Panc1 (cell line): ENCODE measurements around the gene D2HGDH.

Experiments used
- CTCF ChIP-seq: fragments of 450-650 bp; IDR thresholded peaks from 2 replicates; pipeline ENCODE4 v1.5.1; 2017; ENCODE audit warnings: mild to moderate bottlenecking
- POLR2AphosphoS5 ChIP-seq: IDR thresholded peaks from 2 replicates; pipeline ENCODE4 v1.6.1; 2012; ENCODE audit warnings: mild to moderate bottlenecking, low read depth, low read length, moderate library complexity
- REST ChIP-seq, 2 experiments: IDR thresholded peaks; 2 replicates each; pipeline ENCODE4 v1.6.1; 2011 to 2012; ENCODE audit warnings: low read depth in 2 of 2, control low read depth in 1 of 2, low read length in 1 of 2, mild to moderate bottlenecking in 1 of 2, moderate library complexity in 1 of 2; ENCODE audit not compliant: insufficient read depth in 1 of 2
- SIN3A ChIP-seq: IDR thresholded peaks from 2 replicates; pipeline ENCODE4 v1.6.1; 2012; ENCODE audit warnings: low read depth, mild to moderate bottlenecking, low read length, moderate library complexity, borderline replicate concordance; ENCODE audit not compliant: insufficient read depth

- TF ChIP-seq CTCF (no peak), REST (IDR thresholded peaks at IDR 0.05; ENCODE audit: insufficient read depth in 1 of 2, low read depth in 2 of 2, low read length in 1 of 2) (no peak), POLR2AphosphoS5 (no peak), SIN3A (no peak)
Observed at GRCh38 chr2:241745276-241745675, 10.8 kb downstream of the D2HGDH start.
